DMS79 treated with DMSO at 0.1 percent for 48 hours (cell line): ENCODE data around the gene CNOT8.
"Not testable (repeated sequence)": the region's sequence is repeated elsewhere in the genome, so short reads cannot be mapped to it uniquely, and the experiment has no call there.

Experiments used
- DNase-seq: peaks from one replicate; lab custom pipeline; 2025; lab: John Stamatoyannopoulos, UW

The CNOT8 gene

DNA sequence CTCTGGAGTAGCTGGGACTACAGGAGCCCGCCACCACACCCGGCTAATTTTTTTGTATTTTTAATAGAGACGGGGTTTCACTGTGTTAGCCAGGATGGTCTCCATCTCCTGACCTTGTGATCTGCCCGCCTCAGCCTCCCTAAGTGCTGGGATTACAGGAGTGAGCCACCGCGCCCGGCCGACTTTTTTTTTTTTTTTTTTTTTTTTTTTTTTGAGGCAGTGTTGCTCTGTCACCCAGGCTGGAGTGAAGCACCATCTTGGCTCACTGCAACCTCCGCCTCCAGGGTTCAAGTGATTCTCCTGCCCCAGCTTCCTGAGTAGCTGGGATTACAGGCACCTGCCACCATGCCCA lies 22.8 kb upstream of the CNOT8 start:
- not testable (repeated sequence) for DNase-seq

DNA sequence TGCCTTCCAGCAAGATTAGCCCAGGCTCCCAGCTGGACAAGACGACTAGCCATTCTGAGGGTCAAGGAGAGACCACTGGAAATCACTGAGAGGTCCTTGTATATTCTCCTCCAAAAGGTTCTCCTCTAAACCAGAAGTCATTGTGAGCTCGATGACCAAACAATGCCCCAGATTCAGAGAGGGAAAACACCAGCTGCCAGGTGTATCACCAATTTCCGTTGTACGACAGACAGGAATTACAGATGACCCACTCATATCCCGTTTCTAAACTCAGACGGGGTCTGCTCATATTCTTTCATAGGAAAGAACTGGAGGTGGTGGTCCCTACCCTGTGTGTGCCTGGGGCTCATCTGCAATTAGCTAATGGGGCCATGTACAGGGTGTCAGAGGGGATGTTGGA lies 22.2 kb upstream of the CNOT8 start:
- DNase-seq = no peak

DNA sequence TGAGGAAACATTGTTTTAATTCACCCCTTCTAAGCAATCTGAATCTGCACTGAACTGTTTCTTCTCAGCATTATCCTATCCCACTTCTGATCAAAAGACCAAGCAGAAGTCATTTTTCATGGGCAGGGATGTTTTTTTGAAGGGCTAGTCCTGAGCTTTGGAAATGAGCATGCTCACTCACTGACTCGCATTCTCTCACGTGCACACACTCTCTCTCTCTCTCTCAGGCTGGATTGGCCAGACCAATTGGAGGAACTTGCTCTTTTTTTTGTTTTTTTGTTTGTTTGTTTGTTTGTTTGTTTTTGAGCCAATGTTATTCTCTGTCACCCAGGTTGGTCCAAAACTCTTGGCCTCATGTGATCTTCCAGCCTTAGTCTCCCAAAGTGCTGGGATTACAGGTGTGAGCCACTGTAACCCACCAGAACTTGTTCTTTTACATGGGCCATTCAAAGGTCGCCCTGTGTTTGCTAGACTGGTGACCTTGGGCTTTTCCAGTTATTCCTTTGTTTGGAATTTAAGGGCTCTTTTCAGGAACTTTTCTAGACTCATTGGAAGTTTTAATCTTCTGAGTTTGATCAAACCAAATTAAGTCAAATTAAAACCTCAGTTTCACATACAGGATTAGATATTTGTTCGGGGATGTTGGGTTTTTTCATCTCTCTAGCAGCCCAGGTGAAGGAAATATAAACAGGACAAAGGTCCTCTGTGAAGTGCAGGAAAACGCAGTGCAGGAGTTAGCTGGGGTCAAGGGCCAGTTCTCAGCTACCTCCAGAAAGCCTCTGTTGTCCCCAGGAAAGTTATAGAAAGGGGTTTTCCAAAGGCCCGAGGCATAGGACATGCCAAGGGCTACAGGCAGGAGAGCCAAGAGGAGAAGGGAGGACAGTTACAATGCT lies 21.2 kb upstream of the CNOT8 start:
- DNase-seq = no peak

DNA sequence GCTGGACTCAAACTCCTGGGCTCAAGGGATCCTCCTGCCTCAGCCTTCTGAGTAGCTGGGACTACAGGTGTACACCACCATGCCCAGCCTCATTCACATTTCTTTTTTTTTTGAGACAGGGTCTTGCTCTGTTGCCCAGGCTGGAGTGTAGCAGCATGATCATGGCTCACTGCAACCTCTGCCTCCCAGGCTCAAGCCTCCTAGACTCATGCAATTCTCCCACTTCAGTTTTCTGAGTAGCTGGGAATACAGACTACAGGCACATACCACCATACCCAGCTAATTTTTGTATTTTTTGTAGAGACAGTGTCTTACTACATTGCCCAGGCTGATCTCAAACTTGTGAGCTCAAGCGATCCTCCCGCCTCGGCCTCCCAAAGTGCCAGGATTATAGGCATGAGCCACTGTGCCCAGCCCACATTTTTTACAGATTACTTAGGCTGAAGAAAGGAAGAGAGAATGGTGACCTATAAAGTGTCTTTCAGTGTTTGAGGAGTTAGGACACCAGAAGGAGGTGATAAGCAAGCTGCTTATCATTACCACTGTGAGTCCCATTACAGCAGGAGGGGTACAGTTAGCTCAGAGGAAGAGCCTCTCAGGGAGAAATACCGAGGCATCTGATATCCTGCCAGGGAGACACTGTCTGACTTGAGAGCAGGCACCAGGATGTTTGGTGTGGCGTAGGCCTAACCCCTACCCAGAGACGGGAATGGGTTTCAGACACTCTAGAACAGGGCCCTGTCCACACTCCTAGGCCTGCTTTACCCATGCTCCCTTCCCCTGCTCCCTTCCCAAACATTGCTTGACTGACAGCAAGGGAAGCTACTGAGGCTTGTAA lies 17.8 kb upstream of the CNOT8 start:
- no peak for DNase-seq

DNA sequence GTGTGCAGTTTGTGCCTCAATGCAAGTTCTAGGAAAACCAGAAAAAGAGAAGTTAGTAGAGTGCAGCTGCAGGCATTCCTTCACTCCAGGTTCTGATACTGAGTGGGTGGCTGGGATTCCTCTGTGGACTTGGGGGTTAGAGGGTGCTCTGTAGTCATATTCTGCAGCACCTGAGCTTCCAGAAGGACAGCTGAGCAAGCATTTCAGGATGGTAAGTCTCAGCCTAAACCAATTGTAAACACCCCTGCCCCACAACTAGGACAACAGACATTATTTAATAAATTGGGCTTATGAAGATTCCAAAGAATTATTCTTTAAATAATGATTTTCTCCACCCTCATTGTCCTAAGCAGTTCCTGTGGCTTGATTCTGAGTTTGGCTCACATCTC lies 17.2 kb upstream of the CNOT8 start:
- no peak for DNase-seq

DNA sequence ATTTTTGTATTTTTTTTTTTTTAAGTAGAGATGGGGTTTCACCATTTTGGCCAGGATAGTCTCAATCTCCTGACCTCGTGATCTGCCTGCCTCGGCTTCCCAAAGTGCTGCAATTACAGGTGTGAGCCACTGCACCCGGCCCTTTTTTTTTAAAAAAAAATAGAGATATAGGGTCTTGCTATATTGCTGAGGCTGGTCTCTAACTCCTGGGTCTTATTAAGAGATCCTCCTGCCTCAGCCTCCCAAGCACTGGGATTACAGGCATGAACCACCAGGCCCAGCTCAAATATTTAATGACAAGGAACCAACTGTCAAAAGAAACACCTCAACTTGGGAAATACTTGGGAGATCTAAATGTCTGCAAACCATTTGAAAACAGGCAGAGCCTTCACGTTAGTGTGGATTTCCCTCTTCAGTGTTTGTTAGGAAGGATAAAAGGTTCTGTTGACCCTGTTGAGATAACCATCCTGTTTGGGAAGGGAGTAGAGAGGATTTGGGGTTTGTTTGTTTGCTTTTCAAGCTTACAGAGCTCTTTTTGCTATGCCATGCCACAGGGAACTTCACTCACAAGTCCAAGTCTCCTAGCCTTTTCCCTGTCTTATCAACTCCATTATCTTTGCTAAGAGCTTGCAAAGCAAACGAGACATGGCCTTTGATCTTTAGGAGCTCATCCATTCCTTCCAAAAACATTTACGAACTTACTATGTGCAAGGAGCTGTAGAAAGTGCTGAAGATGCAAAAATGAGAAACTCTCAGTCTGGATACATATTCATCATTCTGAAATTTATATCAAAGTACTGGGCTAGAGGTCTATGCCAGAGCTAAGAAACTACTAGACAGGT lies 15.5 kb upstream of the CNOT8 start:
- no peak for DNase-seq

DNA sequence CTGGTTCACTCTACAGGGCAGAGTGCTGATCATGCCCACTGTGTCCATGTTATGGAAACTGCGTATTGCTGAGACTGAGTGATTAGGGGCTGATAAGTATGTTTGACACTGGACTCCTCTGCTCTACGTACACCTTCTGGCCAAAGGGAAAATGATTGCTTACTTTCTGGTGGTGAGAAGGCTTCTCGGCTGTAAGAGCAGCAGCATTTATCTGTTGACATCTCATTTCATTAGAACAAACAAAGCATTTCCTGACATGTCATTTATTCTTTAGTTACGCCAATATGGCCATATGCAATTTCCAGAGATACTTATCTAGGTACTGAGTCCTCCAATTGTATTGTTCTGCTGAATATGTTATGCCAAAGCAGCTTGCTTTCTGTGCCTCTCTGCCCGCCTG lies 13.6 kb upstream of the CNOT8 start:
- no peak for DNase-seq

DNA sequence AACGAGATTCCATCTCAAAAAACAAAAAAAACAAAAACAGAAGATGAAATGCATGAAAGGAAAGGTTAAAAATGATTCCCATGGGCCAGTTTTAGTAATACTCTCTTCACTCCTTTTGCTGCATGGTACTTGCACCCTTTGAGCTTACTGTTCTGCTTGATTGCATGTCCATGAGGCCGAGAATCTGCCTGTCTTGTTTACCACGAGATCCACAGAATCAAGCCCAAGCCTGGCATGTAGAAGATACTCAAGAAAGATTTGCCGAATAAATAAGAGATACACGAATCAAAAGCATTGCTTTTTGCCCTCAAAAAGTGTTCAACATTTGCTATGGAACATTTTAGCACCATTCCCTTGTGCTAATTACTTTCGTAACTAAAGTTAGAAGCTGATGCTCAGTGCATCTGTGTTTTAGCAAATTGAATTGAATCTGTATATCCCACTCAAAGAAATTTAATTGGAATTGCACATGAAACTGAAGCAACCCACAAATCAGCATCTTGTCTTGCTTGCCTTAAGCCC lies 9.1 kb upstream of the CNOT8 start:
- no peak for DNase-seq

DNA sequence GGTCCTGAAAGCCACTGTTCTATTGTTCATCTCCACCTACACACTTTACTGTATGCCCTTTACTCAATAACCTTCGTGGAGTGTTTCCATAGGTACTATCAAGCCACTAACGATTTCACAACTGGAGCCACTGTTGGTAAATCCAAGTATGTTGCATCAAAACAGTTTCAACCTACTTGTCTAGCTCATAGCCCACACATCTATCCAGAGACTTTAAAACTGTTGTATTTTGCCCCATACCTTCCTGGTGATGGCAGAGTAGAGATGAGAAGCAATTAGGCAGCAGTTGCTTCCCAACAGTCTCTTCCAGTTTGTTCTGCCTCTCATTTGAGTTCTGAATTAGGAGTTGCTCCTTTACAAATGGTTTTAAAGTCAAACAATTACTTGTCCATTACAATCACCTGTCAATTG lies 8.6 kb upstream of the CNOT8 start:
- DNase-seq = no peak

DNA sequence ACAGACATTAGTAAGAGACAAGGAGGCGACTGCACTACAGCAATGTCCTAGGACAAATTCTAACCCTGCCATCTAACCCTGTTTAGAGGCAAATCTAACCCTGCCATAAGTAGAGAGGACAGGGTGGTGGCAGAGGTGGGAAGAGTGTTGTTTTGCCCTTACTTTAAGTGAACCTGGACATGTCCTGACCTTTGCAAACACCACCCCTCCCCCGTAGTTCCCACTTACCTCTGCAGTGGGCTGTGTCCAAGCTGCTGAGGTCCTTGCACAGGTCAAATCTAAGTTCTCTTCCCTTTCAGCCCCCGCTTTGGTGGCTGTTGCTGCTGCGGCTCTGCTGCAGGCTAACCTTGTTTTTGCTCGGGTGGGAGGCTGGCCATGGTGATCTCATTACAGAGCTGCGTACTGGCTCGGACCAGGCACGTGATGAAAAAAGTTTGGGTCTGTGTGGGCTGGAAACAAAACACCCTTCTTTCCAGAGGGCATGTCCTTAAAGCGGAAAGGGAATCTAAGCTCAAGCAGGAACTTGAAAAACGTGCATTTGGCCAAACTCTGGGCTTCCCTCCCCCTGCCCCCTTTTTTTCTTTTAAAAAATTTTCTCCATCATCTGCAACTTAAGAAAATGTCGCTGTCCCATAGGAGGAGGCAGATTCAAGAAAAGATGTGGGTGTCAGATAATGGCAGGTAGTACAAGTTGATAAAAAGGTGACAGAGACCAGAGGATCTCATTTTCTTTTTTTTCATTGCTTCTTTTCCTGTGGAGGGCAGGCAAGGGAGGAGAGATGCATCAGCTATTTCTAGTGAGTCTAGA lies 8.0 kb upstream of the CNOT8 start, which contains the start of gene FAXDC2:
FAXDC2 (minus strand) TSS at position 349 of the 808 bp plus-strand sequence. CDS start 12,425 bp downstream, outside the sequence.
- no peak for DNase-seq

DNA sequence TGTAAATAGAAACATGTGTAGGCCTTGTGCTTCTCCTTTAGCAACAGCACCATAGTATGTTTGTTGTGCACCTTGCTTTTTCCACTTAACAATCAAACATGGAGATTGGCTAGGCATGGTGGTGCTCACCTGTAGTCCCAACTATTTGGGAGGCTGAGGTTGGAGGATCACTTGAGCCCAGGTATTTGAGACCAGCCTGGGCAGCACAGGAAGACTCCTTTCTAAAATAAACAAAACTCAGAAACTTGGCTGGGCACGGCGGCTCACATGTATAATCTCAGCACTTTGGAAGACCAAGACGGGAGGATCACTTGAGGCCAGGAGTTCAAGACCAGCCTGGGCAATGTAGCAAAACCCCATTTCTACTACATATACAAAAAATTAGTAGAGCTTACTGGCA lies 7.1 kb upstream of the CNOT8 start:
- no peak for DNase-seq

DNA sequence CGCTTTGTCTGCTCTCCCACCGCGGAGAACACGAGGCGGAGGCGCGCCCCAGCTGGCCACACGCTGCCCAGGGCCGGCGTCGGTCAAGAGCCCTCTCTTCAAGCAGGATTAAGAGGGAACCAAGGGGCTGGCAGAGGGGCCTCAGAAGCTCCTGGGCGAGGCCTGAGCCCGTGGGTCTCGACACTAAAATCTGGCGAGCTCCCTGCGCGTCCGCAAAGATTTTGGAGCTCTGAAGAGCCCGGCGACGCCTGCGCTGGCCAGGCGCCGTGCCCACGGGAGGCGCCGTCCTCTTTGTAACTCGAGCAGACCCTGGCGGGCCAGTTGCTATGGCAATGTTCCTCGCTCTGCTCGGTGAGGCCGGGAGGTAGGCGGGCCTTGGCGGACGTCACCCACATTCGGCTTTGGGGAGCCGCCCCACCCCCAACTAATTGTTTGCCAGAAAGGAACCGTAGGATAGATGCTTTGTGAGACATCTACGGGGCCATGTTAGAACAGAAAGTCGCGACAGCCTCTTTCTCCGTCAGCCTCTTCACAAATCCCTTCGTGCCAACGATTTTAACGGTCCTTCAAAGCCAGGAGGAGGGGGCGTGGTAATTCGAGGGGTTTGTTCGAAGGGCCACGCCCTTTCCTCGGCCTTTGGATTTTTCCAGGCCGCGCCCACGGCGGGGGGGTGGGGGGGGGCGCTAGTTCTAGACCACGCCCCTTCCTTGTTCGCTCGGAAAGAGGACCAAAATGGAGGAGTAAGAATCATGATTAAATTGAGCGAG lies 714 bp upstream of the CNOT8 start:
- DNase-seq = peak; percentile 88

DNA sequence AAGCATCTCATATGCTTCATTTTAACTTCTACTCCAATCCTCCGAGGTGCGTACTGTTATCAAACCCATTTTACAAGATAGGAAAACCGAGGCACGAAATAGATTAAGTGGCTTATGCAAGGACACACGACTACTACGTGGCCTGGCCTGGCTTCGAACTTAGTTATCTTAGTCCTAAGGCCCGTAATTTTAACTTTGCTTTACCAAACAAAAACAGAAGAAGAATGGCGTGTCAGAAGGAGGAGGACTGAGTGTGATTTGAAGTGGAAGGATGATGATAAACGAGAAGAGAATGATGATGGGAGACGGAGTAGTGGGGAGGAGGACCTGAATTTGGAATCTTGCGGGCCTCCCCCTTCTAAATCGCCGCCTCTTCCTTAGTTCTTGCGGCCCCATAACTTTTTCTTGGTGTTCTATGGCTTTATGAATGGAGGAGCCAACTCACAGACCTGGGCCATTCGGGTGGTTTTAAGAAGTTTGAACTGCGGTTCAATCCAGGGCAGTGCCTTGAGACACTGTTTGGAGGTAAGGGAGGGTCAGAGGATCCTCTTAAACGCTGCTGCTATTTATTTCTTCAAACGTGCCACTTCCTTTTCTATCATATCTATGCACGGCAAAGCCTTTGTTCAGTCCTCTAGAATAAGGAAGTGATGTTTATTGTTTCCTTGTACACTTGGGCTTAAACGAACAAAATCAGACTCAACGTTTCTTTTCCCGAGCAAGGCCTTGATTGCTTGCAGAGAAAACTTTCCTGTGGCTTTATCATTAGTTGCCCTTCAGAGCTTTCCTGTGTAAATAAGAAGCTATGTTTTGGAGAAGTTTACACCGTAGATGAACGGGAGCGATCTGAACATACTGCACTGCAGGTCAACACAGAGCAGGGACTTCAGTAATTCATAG lies 795 bp downstream of the CNOT8 start:
- no peak for DNase-seq

DNA sequence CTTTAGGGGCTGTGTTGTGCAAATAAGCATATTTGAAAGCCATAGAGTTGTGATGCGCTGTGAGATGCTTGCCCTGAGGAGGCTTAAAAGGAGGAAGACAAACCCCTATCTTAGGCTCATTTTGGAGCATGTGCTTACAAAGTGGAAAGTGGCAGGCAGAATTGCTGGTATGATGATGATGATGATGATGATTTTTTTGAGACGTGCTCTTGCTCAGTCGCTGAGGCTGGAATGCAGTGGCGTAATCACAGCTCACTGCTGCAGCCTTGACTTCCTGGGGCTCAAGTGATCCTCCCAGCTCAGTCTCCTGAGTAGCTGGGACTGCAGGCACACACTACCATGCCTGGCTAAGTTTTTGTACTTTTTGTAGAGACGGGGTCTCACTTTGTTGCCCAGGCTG lies 1.7 kb downstream of the CNOT8 start:
- no peak for DNase-seq

DNA sequence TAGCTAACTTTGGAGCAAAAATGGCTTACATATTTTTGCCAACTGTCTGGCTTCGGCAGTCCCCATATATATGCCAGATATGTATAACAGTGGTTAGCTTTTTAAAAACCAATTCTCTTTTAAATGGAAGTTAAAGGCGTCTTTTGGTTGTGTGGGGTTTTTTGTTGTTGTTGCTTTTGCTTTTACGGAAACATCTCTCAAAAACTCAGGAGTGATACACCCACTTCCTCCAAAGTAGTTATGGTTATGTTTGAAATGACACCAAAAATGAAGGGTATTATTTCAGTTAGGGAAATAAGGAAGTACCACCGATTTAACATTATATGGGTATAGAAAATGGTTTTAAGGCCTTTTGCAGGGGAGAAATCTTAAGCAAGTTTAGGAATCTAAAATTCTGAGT lies 2.3 kb downstream of the CNOT8 start:
- no peak for DNase-seq

DNA sequence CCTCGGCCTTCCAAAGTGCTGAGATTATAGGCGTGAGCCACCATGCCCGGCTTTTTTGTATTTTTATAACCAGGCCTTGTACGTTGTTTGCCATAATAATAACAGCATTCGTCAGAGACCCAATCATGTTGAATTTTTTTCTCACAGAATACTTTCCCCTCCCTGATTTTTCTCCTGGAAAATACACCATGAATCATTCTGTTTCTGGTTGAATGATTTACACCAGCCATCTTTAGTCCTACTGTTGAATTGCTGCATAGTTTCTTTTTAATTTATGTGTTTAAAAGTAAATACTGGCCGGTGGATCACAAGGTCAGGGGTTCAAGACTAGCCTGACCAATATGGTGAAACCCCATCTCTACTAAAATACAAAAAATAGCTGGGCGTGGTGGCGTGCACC lies 3.5 kb downstream of the CNOT8 start:
- no peak for DNase-seq

DNA sequence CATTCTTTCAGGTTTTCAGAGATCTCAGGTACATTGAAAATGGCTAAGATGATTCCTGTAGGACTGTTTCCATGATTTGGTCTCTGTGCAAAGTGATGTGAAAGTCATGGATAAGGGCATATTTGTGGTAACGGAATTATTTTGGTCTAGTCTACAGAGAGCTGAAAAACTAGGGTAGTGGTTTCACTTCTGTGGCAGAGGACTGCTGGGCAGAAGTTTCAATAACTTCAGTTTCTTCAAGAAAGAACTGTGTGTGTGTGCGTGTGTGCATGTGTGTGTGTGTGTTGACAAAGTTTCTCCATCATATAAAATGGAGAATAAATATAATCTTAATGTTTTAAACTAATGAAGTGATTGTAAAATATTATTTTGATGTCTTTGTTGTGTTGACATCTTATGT lies 4.3 kb downstream of the CNOT8 start:
- no peak for DNase-seq

DNA sequence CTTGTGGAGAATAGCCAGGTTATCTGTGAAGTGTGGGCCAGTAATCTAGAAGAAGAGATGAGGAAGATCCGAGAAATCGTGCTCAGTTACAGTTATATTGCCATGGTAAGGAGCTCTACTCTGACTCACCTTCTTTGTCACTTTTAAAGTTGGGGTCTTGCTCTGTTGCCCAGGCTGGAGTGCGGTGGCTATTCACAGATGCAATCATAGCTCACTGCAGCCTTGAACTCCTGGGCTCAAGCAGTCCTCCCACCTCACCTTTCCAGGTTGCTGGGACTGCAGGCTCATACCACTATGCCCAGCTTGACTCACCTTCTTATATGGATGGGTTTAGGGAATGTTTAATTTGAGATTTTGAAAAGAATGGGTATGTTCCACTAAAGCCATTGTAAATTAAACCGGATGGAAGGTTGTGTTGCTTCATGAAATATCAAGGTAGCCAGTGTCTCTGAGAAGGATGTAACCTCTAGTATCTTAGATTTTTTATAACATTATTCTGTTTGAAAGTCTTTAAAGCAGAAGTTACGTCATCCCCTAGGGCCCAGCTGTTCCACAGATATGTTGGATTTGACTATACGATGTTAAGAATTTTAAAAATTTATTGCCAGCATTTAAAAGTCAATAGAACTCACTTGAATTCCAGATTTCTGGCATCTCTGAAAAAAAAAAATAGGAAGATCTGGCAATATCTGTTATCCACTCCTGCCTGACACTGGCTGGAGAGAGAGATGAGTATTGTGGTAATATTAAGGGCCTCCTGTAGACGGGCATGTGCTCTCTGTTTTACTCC lies 5.1 kb downstream of the CNOT8 start:
- DNase-seq = no peak
